HG03095 (cell line): ENCODE results near the gene TSPAN17.
"Not testable (repeated sequence)": the region's sequence is repeated elsewhere in the genome, so short reads cannot be mapped to it uniquely, and the experiment has no call there.

Source experiments
- ATAC-seq: cut with Tn5 transposase; IDR thresholded peaks from one replicate; pipeline ENCODE4 v1.9.1; 2021; ENCODE audit warnings: moderate library complexity; ENCODE audit not compliant: unreplicated experiment

The TSPAN17 gene

DNA sequence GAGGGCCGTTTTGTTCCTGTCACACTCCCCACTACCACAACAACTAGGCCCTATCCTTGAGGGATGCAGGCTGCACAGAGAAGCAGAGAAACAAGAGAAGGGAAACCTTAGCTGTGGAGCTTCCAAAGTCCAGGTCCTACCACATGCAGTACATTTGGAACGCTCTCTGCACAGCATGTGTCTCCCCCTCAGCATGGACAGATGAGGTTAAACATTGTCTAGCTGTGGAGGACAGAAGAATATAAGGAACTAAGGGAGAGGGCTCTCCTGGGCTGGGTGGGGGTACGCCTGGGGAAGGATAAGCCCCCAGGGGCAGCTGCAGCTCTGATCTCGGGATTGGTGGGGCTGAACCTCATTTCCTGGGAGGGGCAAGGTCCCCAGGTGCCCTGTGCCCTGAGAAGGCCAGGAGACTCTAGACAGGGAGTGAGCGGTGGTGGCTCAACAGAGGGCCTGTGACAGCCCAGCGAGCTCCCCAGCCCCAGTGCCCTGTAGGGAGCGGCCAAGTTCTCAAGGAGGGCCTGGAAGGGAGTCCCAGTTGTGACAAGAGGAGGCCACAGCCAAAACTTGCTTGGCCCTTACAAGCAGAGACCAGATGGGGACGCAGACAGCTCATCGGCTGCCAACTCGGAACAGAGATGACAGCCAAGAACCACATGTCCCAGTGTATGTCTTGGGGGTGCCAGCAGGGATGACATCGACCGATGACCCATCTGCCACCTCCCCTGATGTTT is 30.1 kb downstream of the TSPAN17 start:
- no peak for ATAC-seq

DNA sequence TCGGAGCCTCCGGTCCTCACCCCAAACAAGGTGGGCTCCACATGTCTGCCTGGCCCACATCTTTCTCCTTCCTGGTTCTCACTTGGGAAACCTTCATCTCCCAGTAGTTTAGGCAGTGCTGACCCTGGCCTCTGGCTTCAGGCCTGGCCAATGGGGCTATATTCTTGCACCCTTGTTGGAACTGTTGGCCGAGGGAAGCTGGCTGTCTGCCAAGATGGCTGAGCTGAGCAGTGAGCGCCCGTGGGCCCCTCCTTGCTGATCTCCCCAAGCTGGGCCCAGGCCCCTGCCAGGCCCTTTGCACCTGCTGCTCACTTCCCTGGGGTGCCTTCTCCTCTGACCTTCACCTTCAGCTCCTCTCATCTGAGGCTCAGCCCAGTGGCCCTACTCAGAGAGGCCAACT is 31.3 kb downstream of the TSPAN17 start:
- ATAC-seq, result no peak

DNA sequence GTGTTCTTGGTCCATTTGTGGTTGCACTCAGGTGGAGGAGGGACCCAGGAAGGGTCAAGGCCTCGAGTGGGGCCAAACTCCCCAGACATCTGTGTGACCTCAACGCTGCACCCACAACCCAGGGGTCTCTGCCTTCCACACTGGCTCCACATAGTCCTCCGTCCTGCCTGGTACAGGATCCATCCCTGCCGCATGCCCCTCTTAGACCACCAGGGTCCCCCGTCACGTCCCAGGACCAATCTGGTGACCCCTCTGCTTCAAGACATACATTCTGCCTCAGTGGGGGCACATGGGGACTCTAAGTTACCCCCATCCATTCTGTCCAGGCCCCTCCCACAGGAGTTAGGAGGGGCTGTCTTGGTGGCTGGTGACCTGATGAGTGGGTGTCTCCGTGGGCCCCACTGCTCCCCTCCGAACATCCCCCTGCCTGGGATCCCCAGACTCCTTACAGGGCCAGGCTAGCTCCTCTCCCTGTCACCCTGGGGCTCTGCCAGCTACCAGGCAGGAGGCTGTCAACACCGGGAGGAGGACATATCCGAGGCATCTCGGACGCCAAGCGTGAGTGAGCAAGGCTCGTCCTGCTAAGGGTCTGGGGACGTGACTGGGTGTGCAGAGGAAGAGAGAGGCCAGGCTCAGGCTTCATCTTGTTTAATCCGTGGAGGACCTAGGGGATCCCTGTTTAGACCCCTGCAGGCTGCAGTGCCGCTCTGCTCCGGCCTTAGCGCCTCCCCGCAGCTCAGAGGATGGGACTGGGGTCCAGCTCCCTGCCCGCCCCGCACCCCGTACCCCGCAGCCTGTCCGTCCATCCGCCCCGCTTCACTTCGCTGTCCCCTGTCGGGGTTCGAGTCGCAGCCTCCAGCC is 32.3 kb downstream of the TSPAN17 start:
- no peak for ATAC-seq

DNA sequence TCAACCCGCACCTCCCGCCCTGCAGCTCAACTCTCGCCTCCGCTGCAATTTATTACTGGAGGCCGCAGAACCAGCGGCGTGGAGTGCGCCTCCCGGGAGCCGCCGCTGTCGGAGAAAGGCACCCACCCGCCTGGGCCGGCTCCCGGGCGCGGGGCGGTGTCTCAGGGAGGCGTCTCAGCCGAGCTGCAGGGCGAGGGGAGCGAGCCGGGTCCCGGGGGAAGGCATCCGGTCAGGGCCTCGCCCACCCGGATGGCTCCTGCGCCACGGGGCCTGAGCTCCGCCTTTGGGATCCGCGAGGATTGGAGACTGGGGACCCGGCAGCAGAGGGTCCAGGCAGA is 32.9 kb downstream of the TSPAN17 start:
- ATAC-seq, result no peak

DNA sequence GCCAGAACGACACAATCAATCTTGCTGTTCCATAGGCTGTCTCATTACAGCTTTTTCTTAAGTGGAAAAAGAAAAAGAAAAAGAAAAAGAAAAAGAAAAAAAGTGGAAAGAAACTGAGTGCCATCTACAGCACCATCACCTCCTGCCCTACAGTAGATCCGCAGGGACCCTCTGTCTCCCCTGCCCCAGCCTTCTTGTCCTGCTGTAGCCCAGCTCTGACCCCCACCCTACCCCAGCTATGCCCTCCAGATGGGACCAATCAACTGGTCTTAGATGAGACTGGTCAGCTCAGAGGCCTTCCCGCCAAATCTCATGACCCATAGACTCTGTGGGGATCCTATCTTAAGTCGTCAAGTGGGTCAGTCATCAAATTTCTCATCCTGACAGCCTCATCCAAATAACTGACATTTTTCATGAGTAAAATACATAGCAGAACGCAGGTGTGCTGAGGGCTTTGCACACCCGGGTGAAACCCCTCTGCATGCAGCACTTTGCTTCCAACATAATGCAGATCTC is 34.8 kb downstream of the TSPAN17 start:
- ATAC-seq, result no peak

DNA sequence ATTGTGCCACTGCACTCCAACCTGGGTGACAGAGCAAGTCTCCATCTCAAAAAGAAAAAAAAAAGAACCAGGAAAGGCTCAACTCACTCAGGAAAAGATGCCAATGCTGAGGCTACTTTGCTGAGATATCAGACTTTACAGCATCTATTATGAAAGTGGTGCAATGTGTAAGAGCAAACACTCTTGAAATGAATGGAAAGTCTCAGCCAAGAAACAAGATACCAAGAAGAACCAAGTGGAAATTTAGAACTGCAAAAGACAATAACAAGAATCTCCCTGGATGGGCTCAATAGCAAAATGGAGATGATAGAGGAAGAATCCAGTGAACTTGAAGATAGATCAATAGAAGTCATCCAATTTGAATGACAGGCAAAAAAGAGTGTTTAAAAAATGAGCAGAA is 37.7 kb downstream of the TSPAN17 start:
- no peak for ATAC-seq

DNA sequence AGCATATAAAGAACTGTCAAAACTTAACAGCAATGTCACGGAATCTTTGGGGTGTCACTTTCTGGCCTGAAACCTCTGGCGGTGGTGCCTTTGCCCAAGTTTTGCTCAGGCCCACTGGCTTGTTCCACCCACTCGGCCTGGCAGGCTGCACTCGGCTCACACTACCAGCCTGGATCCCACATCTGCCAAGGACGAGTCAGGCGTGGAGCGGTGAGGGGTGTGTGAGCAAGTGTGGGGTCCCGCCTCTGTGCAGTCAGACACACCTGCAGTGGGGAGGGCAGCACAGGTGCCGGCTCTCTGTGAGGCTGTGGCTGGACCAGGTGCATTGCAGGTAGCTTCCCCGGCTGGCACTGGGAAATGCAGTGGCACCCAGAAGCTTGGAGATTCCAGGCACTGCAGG is 40.0 kb downstream of the TSPAN17 start:
- ATAC-seq, result no peak

DNA sequence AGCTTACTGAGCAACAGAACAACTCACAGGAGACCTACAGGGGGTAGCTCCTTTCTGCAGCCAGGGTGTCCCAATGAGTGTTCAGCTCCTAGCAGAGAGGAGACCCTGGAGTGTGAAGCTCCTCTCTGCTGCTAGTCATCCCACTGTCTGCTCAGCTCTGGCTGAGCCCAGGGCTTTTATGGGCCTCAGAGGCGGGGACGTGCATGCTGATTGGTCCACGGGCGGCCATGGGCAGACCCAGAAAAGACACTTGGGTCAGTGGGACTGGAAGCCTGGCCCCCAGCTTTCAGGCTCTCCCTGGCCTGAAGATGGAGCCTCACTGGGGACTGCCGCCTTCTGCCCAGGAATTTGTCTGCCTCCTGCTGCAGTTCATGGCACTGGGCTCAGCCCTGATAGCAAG is 40.6 kb downstream of the TSPAN17 start:
- no peak for ATAC-seq

DNA sequence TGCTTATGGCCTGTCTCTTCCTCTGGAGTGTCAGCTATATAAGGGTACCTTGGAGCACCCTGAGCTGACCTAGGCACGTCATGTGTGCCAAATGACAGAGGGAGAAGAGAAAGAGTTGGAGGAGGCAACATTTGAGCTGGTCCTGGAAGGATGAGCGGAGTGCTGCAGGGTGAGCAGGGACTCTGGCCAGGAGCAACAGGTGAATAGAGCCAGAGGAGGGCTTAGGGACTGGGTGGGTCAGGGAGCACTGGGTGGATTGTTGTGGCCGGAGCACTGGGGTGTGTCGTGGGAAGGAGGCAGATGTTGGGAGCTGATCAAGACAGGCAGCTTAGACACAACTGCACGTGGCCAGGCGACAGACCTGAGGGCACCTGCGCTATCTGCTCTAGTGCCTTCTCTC is 43.6 kb downstream of the TSPAN17 start:
- ATAC-seq, result no peak

DNA sequence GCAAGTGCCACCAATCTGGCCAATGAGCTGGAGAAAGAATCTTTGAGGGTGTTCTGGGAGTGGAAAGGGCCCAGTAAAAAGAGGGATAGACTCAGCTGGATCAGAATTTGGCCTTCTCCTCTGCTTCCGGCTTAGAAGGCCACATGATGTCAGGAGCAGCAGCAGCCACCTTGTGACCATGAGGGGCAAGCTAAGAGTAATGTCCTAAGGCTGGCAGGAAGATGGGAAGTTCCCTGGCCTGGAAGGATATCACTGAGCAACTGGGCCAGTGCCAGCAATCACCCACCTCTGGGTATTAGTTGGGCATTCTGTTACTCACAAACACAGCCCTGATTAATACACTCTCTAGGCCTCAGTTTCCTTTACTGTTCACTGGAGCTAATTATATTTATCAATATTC is 44.2 kb downstream of the TSPAN17 start:
- no peak for ATAC-seq

DNA sequence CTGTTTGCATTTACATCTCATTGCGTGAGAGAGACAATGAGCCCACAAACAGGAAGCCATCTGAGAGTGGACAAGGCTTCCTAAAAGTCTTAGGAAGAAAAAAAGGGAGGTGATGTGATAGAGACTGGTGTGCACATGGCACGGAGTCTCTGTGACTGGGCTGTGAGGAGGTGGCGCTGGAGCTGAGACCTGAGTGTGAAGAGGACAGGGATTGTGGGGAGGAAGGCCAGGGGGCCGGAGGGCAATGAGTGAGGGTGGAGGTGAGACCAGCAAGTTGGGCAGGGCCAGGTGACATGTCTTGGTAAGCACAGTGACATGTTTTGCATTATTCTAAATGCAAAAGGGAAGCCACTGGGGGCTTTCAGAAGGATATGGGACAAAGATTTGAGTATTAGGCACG is 45.0 kb downstream of the TSPAN17 start:
- ATAC-seq, result no peak

DNA sequence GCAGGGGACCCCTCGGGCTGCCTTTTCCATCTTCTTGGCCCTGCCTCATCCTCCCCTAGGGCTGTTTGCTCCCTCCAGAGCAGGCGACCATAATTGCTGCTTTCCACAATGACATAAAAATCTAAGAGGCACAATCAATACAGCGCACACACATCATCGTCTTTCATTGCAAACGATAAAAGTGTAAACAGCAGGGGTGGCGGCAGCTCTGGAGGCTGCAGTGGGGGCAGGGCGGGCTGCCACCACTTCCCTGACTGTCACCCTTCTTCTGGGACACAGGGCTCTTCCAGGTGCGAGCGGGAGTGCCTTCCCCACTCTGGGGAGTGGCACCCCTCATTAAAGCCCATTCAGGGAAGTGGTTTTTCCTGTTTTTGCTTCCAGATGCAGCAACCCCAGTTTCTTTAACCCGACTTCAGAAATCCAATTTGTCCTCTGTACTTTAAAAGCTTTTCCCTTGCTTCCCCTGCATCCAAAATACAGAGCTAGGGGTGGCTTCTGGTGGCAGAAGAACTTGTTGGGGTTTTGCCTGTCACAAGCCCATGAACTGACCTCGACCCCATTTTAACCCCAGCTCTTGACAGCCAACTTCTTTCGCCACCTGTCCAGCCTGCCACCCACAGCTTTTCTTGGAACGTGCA is 45.7 kb downstream of the TSPAN17 start:
- no peak for ATAC-seq

DNA sequence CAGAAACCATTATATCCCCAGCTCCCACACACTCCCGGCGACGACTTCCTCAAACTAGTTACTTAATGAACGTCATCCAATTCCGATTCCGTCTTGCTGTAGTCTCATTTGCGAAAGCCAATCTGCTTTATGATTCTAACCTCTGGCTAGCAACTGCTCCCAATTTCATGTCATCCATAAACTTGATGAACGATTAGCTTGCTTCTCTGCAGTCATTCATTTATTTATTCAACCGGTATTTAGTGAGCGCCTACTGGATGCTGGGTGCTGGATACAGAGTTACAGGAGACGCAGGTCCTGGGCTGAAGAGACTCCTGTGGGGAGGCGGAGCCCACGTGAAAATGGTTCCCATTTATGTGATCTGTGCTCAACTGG is 46.2 kb downstream of the TSPAN17 start:
- ATAC-seq, result no peak

DNA sequence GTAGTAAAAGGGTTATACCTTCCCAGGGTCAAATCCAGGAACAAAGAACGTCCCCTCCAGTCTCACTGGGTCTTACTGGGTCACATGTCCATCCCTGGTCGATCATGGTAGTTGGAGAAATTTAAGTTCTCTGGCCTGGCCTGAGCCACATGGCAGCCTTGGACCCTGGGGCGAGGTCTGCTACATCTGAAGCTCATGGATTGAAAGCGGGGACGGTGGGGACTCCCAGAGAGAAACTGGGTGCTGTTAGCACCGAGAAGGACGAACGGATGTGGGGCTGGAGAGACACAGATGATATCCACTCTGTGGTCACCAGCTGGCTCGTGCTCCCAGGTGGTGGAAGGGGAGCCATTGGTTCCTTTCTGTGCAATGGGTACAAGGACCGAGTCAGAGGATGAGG is 46.9 kb downstream of the TSPAN17 start:
- no peak for ATAC-seq

DNA sequence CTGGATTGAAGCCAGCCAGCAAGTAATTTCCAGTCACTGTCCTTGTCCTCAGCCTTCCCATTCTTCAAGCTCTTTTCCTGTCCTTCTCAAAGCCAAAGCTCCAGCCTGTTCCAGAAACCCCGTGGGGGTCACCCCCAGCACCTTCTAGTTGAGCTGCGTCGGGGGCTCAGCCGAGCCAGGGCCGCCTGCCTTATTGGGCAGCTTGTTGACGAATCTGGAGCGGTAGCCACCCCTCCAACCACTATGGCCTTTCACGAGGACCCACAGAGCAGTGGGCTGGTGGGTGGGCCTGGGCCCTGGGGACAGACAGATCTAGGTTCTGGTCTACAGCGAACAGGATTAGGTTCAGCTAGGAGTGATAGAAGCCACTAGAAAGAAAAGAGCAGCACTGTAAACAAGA is 47.3 kb downstream of the TSPAN17 start:
- ATAC-seq, result no peak

DNA sequence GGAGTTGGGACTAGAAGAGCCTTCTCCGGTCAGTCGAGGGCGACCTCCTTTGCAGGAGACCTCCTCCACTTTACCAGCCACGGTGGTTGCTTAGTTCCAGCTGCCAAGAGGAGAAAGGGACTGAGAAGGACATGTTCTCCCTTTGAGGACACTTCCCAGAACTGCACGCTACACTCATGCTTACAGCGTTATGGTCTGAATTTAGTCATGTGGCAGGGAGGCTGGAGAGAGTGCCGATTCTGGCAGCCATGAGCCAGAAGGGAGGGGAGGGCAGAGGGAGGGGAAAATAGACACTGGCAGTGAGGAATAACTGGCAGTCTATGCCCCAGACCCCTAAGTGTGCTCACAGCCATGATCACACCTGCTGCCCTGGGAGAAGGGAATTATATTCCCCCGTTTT is 47.8 kb downstream of the TSPAN17 start:
- ATAC-seq, result no peak

DNA sequence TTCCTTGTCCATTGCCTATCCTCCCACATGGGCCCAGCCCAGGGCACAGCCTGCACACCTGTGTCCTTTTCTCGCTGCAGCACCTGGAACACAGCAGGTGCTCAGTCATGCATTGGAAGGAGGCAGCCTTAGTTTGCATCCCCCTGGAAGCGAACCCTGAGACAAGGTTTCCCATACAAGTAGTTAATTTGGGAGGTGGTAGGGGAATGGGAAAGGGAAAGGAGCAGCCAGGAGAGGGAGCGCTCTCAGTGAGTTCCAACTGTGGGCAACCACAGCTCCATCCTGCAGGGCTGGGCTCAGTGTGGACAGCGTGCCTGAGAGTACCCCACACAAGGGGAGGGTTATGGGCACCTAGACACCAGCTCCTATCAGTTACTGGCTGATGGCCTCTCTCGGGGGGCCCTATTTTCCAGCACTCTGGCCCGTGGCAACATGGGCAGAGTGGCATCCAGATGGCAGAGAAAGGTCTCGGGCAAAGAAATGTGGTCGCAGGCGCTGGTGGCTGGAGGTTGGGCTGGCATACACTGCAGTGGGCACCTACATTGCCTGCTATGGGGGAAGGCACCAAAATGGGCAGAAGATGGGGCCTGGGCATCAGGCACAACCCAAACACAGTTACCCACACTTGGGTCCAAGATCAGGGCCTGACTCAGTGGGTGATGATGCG is 50.1 kb downstream of the TSPAN17 start:
- ATAC-seq, result no peak

DNA sequence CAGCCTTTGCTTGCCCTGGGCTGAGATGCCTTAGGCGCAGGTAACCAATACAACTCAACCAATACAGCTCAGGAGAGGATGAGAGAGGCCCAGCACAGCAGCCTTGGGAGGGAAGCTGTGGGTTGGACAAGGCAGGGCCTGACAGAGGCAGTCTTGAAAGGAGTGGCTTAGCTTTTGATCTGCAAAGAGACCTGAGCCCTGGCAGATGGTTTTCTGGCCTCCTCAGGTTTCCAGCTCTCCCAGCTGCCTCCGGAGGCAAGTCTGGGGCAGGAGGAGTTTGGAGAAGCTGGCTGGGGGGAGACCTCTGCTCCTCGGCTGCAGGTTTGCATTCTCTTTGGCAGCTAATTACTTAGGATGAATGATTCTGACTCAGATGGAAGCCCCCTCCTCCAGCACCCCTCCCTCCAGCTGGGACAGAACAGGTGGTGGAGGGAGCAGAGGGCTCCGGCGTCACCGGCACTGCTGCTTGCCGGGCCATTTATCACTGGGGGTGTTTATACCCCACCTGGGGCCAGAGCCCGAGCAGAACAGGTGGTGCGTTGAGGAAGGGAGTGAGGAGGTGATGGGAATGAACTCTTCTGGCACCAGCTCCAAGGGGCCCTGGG is 50.8 kb downstream of the TSPAN17 start:
- no peak for ATAC-seq

DNA sequence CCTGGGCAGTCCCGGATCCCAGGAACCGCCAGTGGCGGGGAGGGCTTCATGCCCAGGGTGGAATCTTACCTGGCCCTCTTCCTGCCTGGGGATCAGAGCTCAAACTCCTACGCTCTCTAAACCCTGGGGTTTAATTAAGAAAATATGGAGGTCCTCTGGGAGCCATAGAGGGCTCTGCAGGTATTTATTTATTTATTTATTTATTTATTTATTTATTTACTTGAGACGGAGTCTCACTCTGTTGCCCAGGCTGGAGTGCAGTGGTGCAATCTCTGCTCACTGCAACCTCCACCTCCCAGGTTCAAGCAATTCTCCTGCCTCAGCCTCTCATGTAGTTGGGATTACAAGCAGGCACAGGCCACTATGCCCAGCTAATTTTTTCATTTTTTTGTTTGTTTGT is 52.2 kb downstream of the TSPAN17 start:
- not testable (repeated sequence) for ATAC-seq

DNA sequence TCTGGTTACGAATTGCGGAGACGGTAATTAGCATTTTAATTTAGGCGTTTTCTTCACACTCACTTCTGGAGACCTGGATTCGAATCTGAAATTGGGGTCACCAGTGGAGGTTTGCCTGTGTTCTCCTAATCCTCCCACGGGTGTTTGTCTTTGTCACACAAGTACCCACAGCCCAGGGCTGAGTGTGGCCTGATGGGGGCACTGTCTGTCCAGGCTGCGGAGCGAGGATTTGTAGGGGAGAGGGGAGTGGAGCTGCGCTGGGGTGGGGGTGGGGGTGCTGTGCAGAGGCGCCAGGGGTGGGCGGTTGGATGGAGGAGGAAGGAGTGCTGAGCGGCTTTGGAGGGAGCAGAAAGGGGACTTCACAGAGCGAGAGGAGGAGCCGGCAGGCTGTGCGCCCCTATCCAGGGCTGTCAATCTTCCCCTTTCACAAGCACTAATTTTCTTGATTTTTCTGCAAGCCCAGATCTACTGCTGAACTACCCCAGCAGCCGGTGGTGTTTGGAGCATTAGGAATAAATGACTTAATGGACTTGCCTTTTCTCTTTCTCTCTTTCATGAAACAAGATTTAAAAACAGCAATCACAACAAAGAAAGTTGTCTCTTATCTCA is 53.1 kb downstream of the TSPAN17 start:
- no peak for ATAC-seq
